K562 treated with DMSO at 1 percent for 12 hours (cell line): ENCODE data around the gene FMOD. TPM values are rescaled to one million over a fixed set of nuclear protein-coding genes. Genes with fewer than 3 reads are reported as not detected.

ENCODE experiments used
- total RNA-seq: library from RNA; unstranded; fragments of 300-600 nt; gene quantifications from 2 replicates; pipeline ENCODE4 v1.2.3, GENCODE V29; 2022; ENCODE audit not compliant: insufficient read depth

Gene FMOD
- 0.22 TPM in 1 of 2 replicates, not detected in the other for total RNA-seq

DNA sequence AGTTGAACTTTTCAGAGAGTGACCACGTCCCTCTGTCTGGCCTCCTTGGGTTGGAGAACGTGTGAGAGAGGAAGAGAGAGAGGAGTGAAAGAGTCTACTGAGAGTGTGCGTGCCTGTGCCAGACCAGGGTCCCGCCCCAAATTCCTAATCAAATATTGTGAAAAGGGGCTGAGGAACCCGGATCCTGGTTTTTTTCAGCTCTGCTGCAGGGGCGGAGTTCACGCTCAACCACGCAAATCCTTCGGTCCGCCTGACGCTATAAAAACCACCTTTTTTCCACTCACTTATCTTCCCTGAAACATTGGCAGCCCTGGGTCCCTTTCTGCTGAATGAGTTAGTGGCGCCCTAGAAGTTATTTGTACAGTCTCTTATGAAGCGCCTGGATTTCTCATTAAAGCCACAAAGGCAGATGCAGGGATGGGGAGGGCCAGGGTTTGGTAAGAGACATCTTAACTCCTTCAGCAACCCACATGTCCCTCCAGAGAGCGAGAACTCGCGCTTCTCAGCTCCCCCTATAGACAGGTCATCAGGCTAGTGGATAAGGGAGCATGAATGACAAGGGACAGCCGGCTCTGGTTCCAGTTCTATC, at the start of gene FMOD:
Gene FMOD (minus strand): TSS at position 86 of the 589 bp plus-strand sequence. CDS start 2,852 bp downstream, outside the sequence.

GRCh38 chr1:203304919-203305808, 45.8 kb downstream of the FMOD start, which contains the start of gene BTG2:
TSS of gene BTG2 (plus strand) at chr1:203305519. CDS start at chr1:203305607, 88 bp downstream.

Other genes with a start within 250 kb of the FMOD start
- not detected in 2 replicates for gene ADORA1, start 223.4 kb downstream of the FMOD start, total RNA-seq
- gene MYBPH, start 175.3 kb downstream of the FMOD start, total RNA-seq = not detected in 2 replicates
- not detected in 2 replicates for gene CHI3L1, start 164.4 kb downstream of the FMOD start, total RNA-seq
- not detected in 2 replicates for gene CHIT1, start 121.4 kb downstream of the FMOD start, total RNA-seq
- gene BTG2, start 45.6 kb downstream of the FMOD start, total RNA-seq = 12.6 and 23.4 TPM in 2 replicates
- not detected in 2 replicates for gene PRELP, start 124.7 kb upstream of the FMOD start, total RNA-seq
- not detected in 2 replicates for gene OPTC, start 143.0 kb upstream of the FMOD start, total RNA-seq